HG03457 (cell line): Measurements from ENCODE around the gene ADAMTS2.

Experiments used
- ATAC-seq: cut with Tn5 transposase; IDR thresholded peaks from one replicate; pipeline ENCODE4 v1.9.1; 2021; ENCODE audit warnings: moderate number of reproducible peaks; ENCODE audit not compliant: unreplicated experiment

Gene ADAMTS2

DNA sequence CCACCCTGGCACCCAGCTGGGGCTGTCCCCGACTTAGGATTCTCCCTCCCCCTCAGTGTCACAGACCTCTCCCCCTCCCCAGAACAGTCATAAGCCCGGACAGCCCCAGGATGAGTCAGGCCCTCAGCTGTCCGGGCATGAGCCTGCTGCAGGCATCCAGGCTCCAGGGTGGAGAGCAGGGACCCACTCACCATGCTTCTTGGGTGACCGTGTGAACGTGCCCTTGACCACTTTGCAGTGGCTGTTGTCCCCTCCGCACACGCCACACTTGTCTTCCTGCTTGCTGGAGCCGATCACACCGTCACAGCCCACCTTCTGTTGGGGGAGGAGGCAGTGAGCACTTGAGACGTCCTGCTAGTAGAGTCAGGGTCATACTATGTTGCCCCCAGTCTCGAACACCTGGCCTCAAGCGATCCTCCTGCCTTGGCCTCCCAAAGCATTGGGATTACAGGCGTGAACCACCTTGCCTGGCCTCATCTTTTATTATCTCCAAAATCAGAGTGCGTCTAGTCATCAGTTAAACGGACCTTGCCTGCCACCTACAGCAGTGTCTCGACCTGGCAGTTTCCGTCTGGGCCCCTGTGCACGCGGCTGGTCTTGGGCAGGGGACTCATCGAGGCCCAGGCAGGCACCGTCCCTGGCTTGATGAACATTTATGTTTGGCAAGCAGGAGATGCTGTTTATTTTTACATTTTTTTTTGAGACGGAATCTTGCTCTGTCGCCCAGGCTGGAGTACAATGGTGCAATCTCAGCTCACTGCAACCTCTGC lies 212.5 kb downstream of the ADAMTS2 start:
- ATAC-seq, result no peak

GRCh38 chr5:179131886-179132585 lies 213.2 kb downstream of the ADAMTS2 start:
- no peak for ATAC-seq

- ATAC-seq, result no peak
Observed at GRCh38 chr5:179131321-179131835, 213.9 kb downstream of the ADAMTS2 start.

- no peak for ATAC-seq
Observed at GRCh38 chr5:179130101-179130681, 215.1 kb downstream of the ADAMTS2 start.

DNA sequence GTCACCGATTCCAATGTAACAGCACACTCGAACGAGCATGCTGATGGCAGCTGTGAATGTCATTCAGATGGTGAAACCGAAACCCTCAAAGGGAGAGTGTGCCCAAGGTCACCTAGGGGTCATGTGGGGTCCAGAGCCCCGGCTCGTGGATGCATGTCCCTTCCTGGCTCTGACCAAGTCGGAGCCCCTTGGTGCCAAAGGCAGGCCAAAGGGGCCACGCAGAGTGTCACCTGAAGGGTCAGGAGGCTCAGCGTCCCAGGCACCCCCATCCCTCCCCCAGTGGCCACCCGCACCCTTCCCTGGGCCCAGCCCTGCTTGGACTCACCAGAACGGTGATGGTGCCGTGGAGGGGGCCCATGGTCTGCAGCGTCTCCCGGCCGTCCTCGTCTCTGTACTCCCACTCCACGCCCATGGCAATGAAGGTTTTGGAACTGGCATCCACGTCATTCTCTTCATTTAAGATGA lies 215.6 kb downstream of the ADAMTS2 start:
- no peak for ATAC-seq

GRCh38 chr5:179128976-179129375 lies 216.3 kb downstream of the ADAMTS2 start:
- ATAC-seq, result no peak

DNA sequence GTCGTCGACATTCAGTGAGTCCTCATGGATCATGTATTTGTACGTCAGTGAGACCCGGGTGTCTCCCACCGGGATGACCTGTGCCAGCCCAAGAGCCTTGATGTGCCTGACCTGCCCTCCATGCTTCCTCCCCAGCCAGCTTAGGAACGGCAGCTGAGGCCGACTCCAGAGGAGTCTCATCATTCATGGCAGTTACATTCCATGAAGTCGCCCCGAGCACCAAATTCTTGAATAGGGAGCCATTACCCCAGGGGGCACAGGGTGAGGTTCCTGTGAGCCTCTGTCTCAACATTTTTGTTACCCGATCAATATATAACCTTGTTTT lies 217.3 kb downstream of the ADAMTS2 start:
- no peak for ATAC-seq

GRCh38 chr5:179127136-179128040 lies 217.9 kb downstream of the ADAMTS2 start:
- no peak for ATAC-seq

GRCh38 chr5:179126506-179126991 lies 218.7 kb downstream of the ADAMTS2 start:
- ATAC-seq, result no peak

DNA sequence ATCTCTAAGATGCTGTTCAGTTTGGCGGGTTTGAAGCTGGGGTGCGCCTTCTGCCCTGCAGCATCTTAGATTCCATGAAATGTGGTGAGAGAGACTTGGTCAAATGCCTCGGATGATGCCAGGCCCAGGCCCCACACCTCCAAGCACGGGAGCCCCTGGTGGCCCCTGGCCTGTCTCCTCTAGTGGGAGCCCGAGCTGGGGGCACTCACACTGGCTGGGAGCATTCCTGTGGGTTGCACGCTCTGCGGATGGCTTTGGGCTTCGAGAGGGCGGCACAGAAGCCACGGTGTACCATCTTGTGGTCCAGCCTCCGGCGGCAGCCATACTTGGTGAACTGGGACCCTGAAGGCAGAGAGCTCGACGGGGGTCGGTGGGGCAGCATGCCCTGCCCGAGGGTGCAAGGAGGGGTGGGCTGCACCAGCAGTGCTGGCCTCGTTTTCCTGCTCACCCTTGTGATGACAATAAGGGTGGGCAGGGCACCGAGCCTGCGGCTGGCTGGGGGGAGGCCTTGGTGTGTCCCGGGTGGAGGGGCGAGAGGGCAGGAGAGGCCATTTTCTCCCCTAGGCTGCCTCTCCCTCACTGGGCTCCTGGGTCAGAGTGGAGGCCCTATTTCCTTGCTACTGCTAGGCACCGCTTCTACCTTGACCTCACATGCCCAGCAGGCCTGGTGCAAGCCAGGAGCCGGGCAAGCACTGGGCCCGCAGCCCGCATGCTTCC lies 219.3 kb downstream of the ADAMTS2 start:
- ATAC-seq, result no peak

- no peak for ATAC-seq
Observed at GRCh38 chr5:179124853-179125788, 220.1 kb downstream of the ADAMTS2 start.

GRCh38 chr5:179124273-179124852 lies 220.9 kb downstream of the ADAMTS2 start:
- no peak for ATAC-seq

GRCh38 chr5:179123491-179124272 lies 221.6 kb downstream of the ADAMTS2 start:
- no peak for ATAC-seq

DNA sequence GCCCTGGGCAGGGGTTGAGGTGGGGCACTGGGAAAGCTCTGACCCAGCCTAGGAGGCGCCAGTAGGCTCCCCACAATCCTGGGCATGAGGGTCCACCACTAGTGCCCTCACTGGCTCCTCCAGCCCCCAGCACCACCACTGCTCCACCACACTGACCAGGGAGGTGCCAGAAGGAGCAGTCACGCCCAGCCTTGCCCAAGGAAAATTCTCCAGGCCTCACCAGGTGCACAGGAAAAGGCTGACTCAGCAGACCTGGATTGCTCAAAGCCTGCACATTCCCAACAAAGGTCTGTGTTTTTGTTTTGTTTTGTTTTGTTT lies 222.2 kb downstream of the ADAMTS2 start:
- no peak for ATAC-seq

- ATAC-seq, result no peak
Observed at GRCh38 chr5:179122411-179123108, 222.7 kb downstream of the ADAMTS2 start.

DNA sequence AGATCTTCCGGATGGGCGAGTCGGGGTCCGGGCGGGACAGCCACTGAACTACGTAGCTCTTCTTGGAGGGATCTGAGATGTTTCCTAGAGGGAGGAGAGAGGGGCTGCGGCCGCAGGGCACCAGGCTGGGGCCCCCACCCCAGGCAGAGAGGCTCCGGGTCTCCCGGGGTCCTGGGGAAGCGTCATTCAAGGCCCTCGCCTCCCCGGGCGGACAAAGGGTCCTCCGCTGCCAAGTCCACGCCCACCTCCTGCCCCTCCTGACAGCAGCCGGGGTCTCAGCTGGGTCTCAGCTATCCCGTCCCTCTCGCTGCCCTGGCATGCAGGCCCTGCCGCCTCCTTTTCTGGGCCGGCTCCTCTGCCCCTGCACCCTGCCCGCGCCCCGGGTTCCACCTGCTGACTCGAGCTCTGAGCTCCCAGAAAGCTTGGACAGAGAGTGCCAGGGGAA lies 223.6 kb downstream of the ADAMTS2 start:
- ATAC-seq, result no peak

- no peak for ATAC-seq
Observed at GRCh38 chr5:179120951-179121666, 224.2 kb downstream of the ADAMTS2 start.
